ENCODE data around the gene C11orf16. TPM values are rescaled to one million over a fixed set of nuclear protein-coding genes. Genes with fewer than 3 reads are reported as not detected.

The C11orf16 gene
- total RNA-seq, 1 donor from 2014 or later, result not detected

DNA sequence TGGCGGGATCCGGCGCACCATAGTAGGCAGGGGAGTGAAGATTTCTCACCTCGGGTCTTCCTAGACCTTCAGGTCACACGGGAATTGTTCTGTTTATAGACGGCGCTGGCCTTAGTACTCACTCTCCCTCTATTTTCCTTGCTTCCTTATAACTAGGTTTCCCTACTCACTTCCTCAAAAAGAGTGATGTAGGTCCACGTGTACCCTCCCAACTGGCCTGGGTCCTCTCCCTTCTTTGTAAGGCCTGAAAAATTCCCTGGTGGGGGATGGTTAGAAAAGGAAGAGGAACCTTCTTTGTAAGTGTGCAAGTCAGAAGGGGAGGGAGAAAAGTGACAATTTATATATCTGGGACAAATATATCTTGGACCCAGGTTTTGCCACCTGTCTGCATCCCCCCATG is 34.4 kb upstream of the C11orf16 start:
- H3K36me3 ChIP-seq, result no peaks in the 10 kb centered on the region
- H3K27ac ChIP-seq, result no peak overlapping the region
- no peaks in the 10 kb centered on the region for H3K9me3 ChIP-seq
- no peak for DNase-seq (ENCODE audit: low spot score in 2 of 2)
- peaks cover 0 to 12% of the 10 kb centered on the region in 2 donors for H3K4me1 ChIP-seq
- H3K27me3 ChIP-seq, result no peaks in the 10 kb centered on the region
- intact Hi-C loops (cut with DNase I), result no loop called here
- TF ChIP-seq, protein P1, sequence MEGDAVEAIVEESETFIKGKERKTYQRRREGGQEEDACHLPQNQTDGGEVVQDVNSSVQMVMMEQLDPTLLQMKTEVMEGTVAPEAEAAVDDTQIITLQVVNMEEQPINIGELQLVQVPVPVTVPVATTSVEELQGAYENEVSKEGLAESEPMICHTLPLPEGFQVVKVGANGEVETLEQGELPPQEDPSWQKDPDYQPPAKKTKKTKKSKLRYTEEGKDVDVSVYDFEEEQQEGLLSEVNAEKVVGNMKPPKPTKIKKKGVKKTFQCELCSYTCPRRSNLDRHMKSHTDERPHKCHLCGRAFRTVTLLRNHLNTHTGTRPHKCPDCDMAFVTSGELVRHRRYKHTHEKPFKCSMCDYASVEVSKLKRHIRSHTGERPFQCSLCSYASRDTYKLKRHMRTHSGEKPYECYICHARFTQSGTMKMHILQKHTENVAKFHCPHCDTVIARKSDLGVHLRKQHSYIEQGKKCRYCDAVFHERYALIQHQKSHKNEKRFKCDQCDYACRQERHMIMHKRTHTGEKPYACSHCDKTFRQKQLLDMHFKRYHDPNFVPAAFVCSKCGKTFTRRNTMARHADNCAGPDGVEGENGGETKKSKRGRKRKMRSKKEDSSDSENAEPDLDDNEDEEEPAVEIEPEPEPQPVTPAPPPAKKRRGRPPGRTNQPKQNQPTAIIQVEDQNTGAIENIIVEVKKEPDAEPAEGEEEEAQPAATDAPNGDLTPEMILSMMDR (IDR thresholded peaks at IDR 0.05), result no peak
- no peak overlapping the region for H3K4me3 ChIP-seq

DNA sequence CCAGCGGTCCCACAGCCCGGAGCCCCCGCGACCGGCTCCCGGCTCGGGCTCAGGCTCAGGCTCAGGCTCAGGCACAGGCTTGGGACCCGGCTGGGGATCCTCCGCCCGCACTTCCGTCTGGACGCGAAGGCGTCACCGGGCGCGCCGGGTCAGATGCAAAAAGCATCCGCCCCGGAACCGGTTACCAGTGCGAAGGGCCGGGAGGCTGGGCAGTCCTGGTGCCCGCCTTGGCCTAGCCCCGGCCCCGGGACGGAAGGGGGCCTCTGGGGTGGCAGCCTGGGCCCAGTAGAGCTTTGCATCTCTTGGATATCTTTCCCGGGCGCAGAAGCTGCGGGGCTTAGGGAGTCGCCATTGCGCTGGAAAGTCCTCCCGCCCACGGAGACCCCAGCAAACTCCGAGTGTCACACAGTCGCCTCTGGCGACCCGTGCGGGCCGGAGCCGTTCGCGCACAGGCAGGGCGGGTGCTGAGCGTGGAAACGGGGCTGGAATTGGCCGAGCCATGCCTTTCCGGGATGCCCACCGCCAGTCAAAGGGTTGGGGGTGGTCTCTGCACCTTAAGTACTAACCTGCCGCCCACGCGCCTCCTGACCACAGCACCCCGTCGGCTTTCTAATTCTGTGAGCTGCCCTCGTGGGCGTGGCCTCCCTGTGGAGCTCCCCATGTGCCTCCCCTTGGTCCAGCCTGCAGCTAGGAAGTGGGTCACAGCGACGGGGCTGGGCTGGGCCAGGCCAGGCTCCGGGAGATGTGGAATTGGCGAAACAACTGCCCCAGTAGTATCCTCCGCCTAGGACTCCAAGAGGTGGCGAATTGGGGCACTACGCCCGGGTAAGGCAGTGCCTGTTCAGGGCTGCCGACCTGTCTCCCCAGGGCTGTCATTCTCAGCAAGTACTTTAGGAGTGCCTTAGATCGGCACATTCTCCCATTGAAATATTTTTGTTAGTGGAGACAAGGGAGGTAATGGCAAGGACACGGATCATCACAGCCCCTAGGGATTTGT is 31.9 kb upstream of the C11orf16 start, which contains the start of gene TMEM9B:
Gene TMEM9B, minus strand, starts transcription at position 119 of the 997 bp plus-strand sequence. CDS start 129 bp downstream, outside the sequence.
- intact Hi-C loops (cut with DNase I), result loop anchor here (1.0 to 5.0 kb wide), 5 partner anchors 38 to 282 kb away; partner anchors contain the start of genes AKIP1, RPL27A and TRIM66
- no peaks in the 10 kb centered on the region for H3K9me3 ChIP-seq
- H3K4me3 ChIP-seq, result peak within 1 kb of the TSS; percentile 83 to 88
- peaks cover 0 to 12% of the 10 kb centered on the region in 2 donors for H3K4me1 ChIP-seq
- peak within 1 kb of the TSS; percentile 95 to 97 for H3K27ac ChIP-seq
- H3K27me3 ChIP-seq, result no peaks in the 10 kb centered on the region
- TF ChIP-seq, protein P1 (IDR thresholded peaks at IDR 0.05), result no peak
- DNase-seq (ENCODE audit: low spot score in 2 of 2), result peak; percentile 61 to 95
- no peaks in the 10 kb centered on the region for H3K36me3 ChIP-seq

DNA sequence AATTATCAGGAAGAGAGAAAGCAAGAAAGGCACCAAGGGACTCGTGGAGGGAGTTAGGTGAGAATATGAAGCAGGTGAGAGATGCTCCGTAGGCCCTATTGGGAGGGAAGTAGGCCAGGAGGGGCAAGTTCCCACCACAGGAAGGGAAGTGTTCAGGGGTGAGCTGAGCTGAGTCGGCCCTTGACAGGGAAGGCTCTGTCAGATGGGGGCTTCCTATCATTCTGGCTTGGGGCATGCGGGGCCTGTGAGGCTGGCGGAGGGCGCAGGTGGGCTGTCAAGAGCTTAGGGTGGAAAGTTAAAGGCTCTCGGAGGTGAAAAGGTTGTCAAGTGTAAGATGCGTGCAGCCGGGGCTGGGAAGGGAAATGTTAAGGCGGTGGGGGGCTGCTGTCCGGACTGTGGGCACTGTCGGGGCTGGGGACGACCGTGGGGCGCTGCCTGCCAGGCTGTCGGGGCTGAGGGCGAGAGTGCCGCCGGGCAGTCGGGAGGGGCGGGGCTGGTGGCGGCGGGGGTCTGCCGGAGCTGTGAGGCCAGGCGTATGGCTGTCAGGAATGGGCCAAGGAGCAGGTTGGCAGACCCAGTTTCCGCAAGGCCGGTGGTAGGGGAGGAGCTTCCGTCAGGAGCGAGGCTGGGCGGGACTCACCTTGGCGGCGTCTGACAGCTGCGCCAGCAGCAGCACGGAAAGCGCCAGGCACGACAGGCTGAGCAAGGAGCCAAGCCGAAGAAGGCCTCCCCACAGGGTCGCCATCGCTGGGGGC is 31.0 kb upstream of the C11orf16 start:
- no peaks in the 10 kb centered on the region for H3K36me3 ChIP-seq
- intact Hi-C loops (cut with DNase I), result loop anchor here (1.0 to 5.0 kb wide), 5 partner anchors 39 to 281 kb away; partner anchors contain the start of genes AKIP1, RPL27A and TRIM66
- H3K4me3 ChIP-seq, result peak overlapping the region; percentile 83 to 88
- peaks cover 6 to 19% of the 10 kb centered on the region in 2 donors for H3K4me1 ChIP-seq
- no peaks in the 10 kb centered on the region for H3K9me3 ChIP-seq
- H3K27ac ChIP-seq, result peak overlapping the region; percentile 95 to 97
- no peaks in the 10 kb centered on the region for H3K27me3 ChIP-seq
- TF ChIP-seq, protein P1 (IDR thresholded peaks at IDR 0.05), result no peak
- peak; percentile 33 to 89 for DNase-seq (ENCODE audit: low spot score in 2 of 2)

DNA sequence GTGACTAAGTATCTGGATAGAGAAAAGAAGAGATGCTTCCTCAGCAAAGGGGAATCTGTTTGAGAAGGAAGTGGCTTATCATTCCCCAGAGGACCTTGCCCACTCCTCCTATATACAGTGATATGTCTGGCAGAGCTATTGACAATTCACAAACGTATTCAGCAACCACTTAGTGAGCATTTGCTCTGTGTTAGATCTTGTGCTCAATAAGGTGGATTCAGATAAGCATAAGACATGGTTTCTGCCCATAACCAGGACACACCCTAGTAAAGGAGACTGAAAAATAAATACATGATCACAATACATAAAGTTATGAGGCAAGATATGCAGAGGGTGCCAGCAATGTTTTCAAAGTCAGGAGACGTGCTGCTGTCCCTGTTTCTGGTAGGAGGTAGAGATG is 30.1 kb upstream of the C11orf16 start:
- DNase-seq (ENCODE audit: low spot score in 2 of 2), result no peak
- Histone ChIP-seq H3K4me1 (peaks cover 6 to 21% of the 10 kb centered on the region in 2 donors), H3K27me3 (no peaks in the 10 kb centered on the region), H3K4me3 (peak overlapping the region in 1 of 2 donors; percentile 88), H3K27ac (peak overlapping the region; percentile 95 to 97), H3K9me3 (no peaks in the 10 kb centered on the region), H3K36me3 (no peaks in the 10 kb centered on the region)
- intact Hi-C loops (cut with DNase I), result loop anchor here (5.0 kb wide), 3 partner anchors 91 to 281 kb away; partner anchors contain the start of genes RPL27A and TRIM66
- TF ChIP-seq, protein P1 (IDR thresholded peaks at IDR 0.05), result no peak

DNA sequence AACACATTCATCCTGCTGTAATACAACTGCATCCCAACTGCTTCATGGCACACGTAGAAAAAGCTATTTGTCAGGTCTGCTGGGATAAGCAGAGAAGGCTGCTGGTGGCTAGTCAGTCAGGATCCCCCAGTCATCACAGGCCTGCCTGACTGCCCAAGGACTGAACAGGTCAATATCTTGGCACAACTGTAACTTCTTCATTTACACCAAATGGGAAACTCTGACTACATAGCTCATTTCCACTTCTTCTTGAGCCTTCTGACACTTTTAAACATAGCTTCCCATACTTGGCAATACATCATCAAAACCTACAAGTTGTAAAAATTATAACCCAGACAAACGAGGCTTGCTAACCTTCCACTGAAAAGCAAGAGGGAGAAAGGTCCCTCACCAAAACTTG is 28.7 kb upstream of the C11orf16 start:
- intact Hi-C loops (cut with DNase I), result loop anchor here (5.0 kb wide), 3 partner anchors 89 to 279 kb away; partner anchors contain the start of genes RPL27A and TRIM66
- TF ChIP-seq, protein P1 (IDR thresholded peaks at IDR 0.05), result no peak
- no peak overlapping the region for H3K27ac ChIP-seq
- no peak overlapping the region for H3K4me3 ChIP-seq
- peaks cover 6 to 21% of the 10 kb centered on the region in 2 donors for H3K4me1 ChIP-seq
- H3K9me3 ChIP-seq, result no peaks in the 10 kb centered on the region
- no peaks in the 10 kb centered on the region for H3K36me3 ChIP-seq
- no peaks in the 10 kb centered on the region for H3K27me3 ChIP-seq
- no peak for DNase-seq (ENCODE audit: low spot score in 2 of 2)

All from ascending aorta (tissue), 2 donors.